Gastroesophageal sphincter (tissue), 3 donors: ENCODE results near the gene PRR11.

Experiments
- CTCF ChIP-seq, 4 experiments: fragments of 200-600 bp in 2 of 4; fragments of 450-650 bp in 2 of 4; sonication (generic) in 1 of 4; IDR thresholded peaks; one replicate each; pipeline ENCODE4 v1.5.1; 2017 to 2019; ENCODE audit warnings: antibody characterized with exemption in 4 of 4, mild to moderate bottlenecking in 2 of 4, moderate library complexity in 2 of 4
- POLR2A ChIP-seq, 2 donors: fragments of 450-650 bp; IDR thresholded peaks; one replicate each; pipeline ENCODE4 v1.6.1; 2017; ENCODE audit warnings: antibody characterized with exemption in 2 of 2, mild to moderate bottlenecking in 2 of 2, moderate library complexity in 1 of 2
- POLR2AphosphoS5 ChIP-seq: sonication (generic); formaldehyde crosslinking; IDR thresholded peaks from one replicate; pipeline ENCODE4 v1.6.1; 2017; ENCODE audit warnings: antibody characterized with exemption

GRCh38 chr17:59244081-59244480 is 88.5 kb downstream of the PRR11 start:
- TF ChIP-seq CTCF (IDR thresholded peaks at IDR 0.05) (no peak), POLR2AphosphoS5 (no peak), POLR2A (IDR thresholded peaks at IDR 0.05) (no peak)
